Measurements from ENCODE around the gene KCNJ6.

The KCNJ6 gene

GRCh38 chr21:37903396-37903795 is 12.9 kb downstream of the KCNJ6 start:
- DNase-seq, result no peak

GRCh38 chr21:37899146-37899545 is 17.1 kb downstream of the KCNJ6 start:
- DNase-seq, result no peak

GRCh38 chr21:37896788-37897187 is 19.5 kb downstream of the KCNJ6 start:
- DNase-seq, result no peak

- DNase-seq, result no peak
Measured at GRCh38 chr21:37891972-37892371, 24.3 kb downstream of the KCNJ6 start.

- DNase-seq, result no peak
Measured at GRCh38 chr21:37888659-37889058, 27.6 kb downstream of the KCNJ6 start.

- DNase-seq, result no peak
Measured at GRCh38 chr21:37886726-37887299, 29.4 kb downstream of the KCNJ6 start.

GRCh38 chr21:37886120-37886519 is 30.1 kb downstream of the KCNJ6 start:
- no peak for DNase-seq

- no peak for DNase-seq
Measured at GRCh38 chr21:37878946-37879660, 37.2 kb downstream of the KCNJ6 start.

- DNase-seq, result no peak
Measured at GRCh38 chr21:37877888-37878684, 38.2 kb downstream of the KCNJ6 start.

GRCh38 chr21:37877171-37877570 is 39.1 kb downstream of the KCNJ6 start:
- no peak for DNase-seq

- DNase-seq, result no peak
Measured at GRCh38 chr21:37876561-37876960, 39.7 kb downstream of the KCNJ6 start.

- DNase-seq, result no peak
Measured at GRCh38 chr21:37874904-37875780, 41.1 kb downstream of the KCNJ6 start.

GRCh38 chr21:37874481-37874880 is 41.8 kb downstream of the KCNJ6 start:
- no peak for DNase-seq

- DNase-seq, result no peak
Measured at GRCh38 chr21:37873655-37874054, 42.6 kb downstream of the KCNJ6 start.

GRCh38 chr21:37871121-37871862 is 45.0 kb downstream of the KCNJ6 start:
- no peak for DNase-seq

GRCh38 chr21:37870221-37870620 is 46.0 kb downstream of the KCNJ6 start:
- no peak for DNase-seq

GRCh38 chr21:37869661-37870060 is 46.6 kb downstream of the KCNJ6 start:
- DNase-seq, result no peak

GRCh38 chr21:37868446-37869295 is 47.6 kb downstream of the KCNJ6 start:
- DNase-seq, result no peak

- no peak for DNase-seq
Measured at GRCh38 chr21:37866027-37866426, 50.2 kb downstream of the KCNJ6 start.

GRCh38 chr21:37865156-37865555 is 51.1 kb downstream of the KCNJ6 start:
- DNase-seq, result no peak

GRCh38 chr21:37863842-37864241 is 52.4 kb downstream of the KCNJ6 start:
- DNase-seq, result no peak

All from activated CD8-positive, alpha-beta memory T cell treated with anti-CD3 and anti-CD28 coated beads, Interleukin-2, amount 50 U/mL, for 4 hours (primary cell).